Smooth muscle cell (in vitro differentiated cells): ENCODE measurements around the gene TFEB. TPM values are rescaled to one million over a fixed set of nuclear protein-coding genes. Genes with fewer than 3 reads are reported as not detected.

Experiments used
- DNase-seq: peaks from one replicate; lab custom pipeline; 2025; ENCODE audit not compliant: unreplicated experiment; lab: John Stamatoyannopoulos, UW
- H2AFZ ChIP-seq: fragments of 200-600 bp; sonication (generic); 2 replicates; pipeline ENCODE4 v1.6.0; 2016; ENCODE audit warnings: antibody characterized with exemption, low read depth, mild to moderate bottlenecking
- H3F3A ChIP-seq: fragments of 200-600 bp; sonication (generic); 2 replicates; pipeline ENCODE4 v1.6.0; 2017; ENCODE audit warnings: antibody characterized with exemption, low read depth
- H3K27ac ChIP-seq: fragments of 200-600 bp; sonication (generic); 2 replicates; pipeline ENCODE4 v1.5.1; 2016; ENCODE audit warnings: low read depth, mild to moderate bottlenecking
- H3K27me3 ChIP-seq: fragments of 200-600 bp; sonication (generic); 2 replicates; pipeline ENCODE4 v1.6.1; 2016; ENCODE audit warnings: low read depth, mild to moderate bottlenecking
- H3K36me3 ChIP-seq: fragments of 200-600 bp; sonication (generic); 2 replicates; pipeline ENCODE4 v1.5.1; 2016; ENCODE audit warnings: low read depth
- H3K4me1 ChIP-seq: fragments of 200-600 bp; sonication (generic); 2 replicates; pipeline ENCODE4 v1.5.1; 2016; ENCODE audit warnings: low read depth
- H3K4me2 ChIP-seq: fragments of 200-600 bp; sonication (generic); 2 replicates; pipeline ENCODE4 v1.6.0; 2016; ENCODE audit warnings: mild to moderate bottlenecking
- H3K4me3 ChIP-seq: fragments of 200-600 bp; sonication (generic); 2 replicates; pipeline ENCODE4 v1.5.1; 2016; ENCODE audit warnings: mild to moderate bottlenecking
- H3K79me2 ChIP-seq: fragments of 200-600 bp; sonication (generic); 2 replicates; pipeline ENCODE4 v1.6.0; 2016; ENCODE audit warnings: low read depth, mild to moderate bottlenecking
- H3K9ac ChIP-seq: fragments of 200-600 bp; sonication (generic); 2 replicates; pipeline ENCODE4 v1.6.0; 2016; ENCODE audit warnings: low read depth
- H3K9me3 ChIP-seq: fragments of 200-600 bp; sonication (generic); replicated peaks from 2 replicates; pipeline ENCODE4 v1.5.1; 2016; ENCODE audit warnings: low read depth
- H4K20me1 ChIP-seq: fragments of 200-600 bp; sonication (generic); 2 replicates; pipeline ENCODE4 v1.6.0; 2016; ENCODE audit warnings: low read depth
- WGBS: methylation state at CpG from one replicate; pipeline ENCODE4 v1.1.7; 2016; ENCODE audit warnings: low lambda C conversion rate; 5-methylcytosine and 5-hydroxymethylcytosine counted together
- polyA plus RNA-seq: library from polyadenylated mRNA; unstranded; fragments of >200 nt; fragmentation: Nextera tagmentation; extraction: Ambion mirVana; gene quantifications from 2 replicates; pipeline ENCODE4 v1.2.1, GENCODE V29; 2016
- total RNA-seq: library from RNA; depleted of rRNA; stranded (reverse); fragments of >200 nt; gene quantifications from 2 replicates; pipeline ENCODE4 v1.2.3, GENCODE V29; 2014
- TF ChIP-seq, protein P1 (sequence below): fragments of 200-600 bp; sonication (generic); IDR thresholded peaks from 2 replicates; pipeline ENCODE4 v1.5.1; 2017; ENCODE audit warnings: borderline replicate concordance, mild to moderate bottlenecking, antibody characterized with exemption; ENCODE audit not compliant: insufficient read depth, poor library complexity, severe bottlenecking

The TFEB gene
- total and polyA plus RNA-seq, 2 experiments from 2014 or later: 15.3 to 15.7 TPM

DNA sequence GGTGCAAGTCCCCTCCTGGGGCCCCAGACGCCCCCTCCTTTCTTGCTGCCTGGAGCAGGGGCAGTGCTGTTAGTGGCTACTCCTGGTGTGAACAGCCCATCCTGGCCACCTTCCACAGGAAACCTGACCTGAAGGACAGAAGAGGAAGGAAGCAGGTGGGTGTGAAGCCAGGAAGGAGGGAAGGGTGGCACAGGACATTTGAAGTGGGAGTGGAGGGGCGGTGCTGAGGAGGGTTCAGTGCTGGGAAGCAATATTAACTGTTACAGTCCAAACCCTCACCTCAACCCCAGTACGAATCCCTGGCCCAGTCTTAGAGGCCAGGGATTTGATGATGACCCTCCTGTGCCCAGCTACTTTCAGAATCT, 45.9 kb upstream of the TFEB start:
- Histone ChIP-seq H3F3A (no peaks in the 10 kb centered on the region), H3K4me2 (peak overlapping the region; percentile 88), H3K36me3 (no peaks in the 10 kb centered on the region), H2AFZ (peak overlapping the region; percentile 45), H3K27me3 (no peaks in the 10 kb centered on the region), H3K9me3 (no peaks in the 10 kb centered on the region), H3K9ac (no peak overlapping the region), H3K27ac (no peak overlapping the region), H3K79me2 (no peaks in the 10 kb centered on the region), H3K4me1 (peaks cover 21% of the 10 kb centered on the region), H4K20me1 (no peaks in the 10 kb centered on the region), H3K4me3 (peak overlapping the region; percentile 55)
- no peak for DNase-seq
- WGBS: 61% methylated on average over 3 of the region's 3 CpGs
- TF ChIP-seq, protein P1, sequence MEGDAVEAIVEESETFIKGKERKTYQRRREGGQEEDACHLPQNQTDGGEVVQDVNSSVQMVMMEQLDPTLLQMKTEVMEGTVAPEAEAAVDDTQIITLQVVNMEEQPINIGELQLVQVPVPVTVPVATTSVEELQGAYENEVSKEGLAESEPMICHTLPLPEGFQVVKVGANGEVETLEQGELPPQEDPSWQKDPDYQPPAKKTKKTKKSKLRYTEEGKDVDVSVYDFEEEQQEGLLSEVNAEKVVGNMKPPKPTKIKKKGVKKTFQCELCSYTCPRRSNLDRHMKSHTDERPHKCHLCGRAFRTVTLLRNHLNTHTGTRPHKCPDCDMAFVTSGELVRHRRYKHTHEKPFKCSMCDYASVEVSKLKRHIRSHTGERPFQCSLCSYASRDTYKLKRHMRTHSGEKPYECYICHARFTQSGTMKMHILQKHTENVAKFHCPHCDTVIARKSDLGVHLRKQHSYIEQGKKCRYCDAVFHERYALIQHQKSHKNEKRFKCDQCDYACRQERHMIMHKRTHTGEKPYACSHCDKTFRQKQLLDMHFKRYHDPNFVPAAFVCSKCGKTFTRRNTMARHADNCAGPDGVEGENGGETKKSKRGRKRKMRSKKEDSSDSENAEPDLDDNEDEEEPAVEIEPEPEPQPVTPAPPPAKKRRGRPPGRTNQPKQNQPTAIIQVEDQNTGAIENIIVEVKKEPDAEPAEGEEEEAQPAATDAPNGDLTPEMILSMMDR: no peak

DNA sequence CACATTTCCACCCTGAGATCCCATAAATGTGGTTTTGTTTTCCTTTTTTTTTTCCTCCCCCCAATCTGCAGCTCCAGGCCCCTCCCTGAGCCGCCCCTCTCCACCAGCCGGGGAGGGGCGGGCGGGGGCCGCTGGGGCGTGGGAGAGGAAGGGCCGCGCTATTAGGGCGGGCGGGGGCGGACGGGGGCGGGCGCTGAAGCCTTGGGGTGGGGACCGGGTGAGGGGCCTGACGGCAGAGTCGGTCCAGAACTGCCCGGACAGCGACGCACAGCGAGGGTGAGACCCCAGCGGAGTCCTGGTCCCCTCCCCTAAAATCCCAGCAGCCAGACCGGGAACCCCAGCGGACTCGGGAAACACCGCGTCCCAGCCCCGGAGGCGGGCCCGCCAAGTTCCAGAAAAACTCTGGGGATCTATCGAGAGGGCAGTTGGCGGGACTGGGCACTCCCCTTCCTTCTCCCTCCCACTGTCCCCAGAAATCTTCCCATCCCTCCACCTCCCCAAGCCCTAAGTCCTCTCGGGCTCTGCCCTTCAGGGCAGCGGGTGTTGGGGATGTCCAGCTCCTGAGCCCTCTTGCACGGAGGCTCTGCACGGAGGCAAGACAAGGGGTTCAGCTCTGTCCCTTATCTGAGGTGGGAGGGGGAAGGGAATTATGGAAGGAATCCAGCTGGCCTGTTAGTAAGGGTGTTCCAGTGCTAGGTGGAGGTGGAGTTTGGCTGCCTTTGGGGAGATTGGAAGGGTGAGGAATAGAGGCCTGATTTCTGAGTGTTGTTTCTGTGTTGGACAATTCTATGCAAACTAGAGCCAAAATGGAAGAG, 45.4 kb upstream of the TFEB start, which contains the start of gene PRICKLE4:
Gene PRICKLE4 (plus strand): TSS at position 232 of the 815 bp plus-strand sequence. CDS start 2,692 bp downstream, outside the sequence.
- H3K27ac ChIP-seq: no peak within 1 kb of the TSS
- H3K4me3 ChIP-seq: peak within 1 kb of the TSS; percentile 55
- no peaks in the 10 kb centered on the region for H3K27me3 ChIP-seq
- H3F3A ChIP-seq: no peaks in the 10 kb centered on the region
- no peaks in the 10 kb centered on the region for H3K36me3 ChIP-seq
- no peak for DNase-seq
- H3K4me1 ChIP-seq: peaks cover 15% of the 10 kb centered on the region
- H4K20me1 ChIP-seq: no peaks in the 10 kb centered on the region
- H3K9me3 ChIP-seq: no peaks in the 10 kb centered on the region
- H3K4me2 ChIP-seq: peak within 1 kb of the TSS; percentile 95
- TF ChIP-seq, protein P1: no peak
- no peaks in the 10 kb centered on the region for H3K79me2 ChIP-seq
- no peak within 1 kb of the TSS for H3K9ac ChIP-seq
- whole genome bisulfite sequencing: 2% methylated on average over 21 of the region's 36 CpGs
- H2AFZ ChIP-seq: peak within 1 kb of the TSS; percentile 45

DNA sequence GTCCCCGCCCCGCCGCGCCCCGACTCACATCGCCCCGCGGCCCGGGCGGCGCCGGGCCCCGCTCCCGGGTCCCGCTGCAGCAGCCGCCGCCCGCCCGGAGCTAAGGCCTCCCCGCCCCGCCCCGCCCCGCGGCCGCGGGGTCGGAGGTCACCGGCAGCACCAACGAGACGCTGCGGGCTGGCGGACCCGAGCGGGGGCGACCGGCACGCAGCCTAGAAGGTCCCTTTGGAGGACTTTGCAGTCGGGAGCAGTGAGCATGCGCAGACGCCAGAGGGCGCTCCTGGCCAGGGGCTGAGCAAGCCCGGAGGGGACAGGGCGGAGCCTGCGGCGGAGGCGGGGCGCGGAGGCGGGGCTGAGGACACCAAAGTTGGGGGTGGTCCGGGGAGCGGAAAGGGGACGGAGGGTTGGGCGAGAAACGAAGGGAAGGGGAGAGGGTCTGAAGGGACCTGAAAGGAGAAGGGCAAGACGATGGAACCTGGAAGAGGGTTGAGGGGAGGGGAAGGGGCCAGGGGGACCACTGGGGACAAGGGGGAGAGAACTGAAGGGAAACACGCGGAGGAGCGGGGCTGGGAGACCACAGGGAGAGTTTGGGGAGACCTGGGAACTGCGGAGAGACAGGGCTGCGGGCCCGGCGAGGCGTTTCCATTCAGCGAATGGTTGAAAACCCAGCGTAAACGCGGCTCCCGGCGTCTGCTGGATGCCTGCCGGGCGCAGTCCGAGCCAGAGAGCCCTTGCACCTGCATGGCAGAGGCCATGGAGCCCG, 44.6 kb upstream of the TFEB start, which contains the start of gene FRS3:
Gene FRS3 (minus strand): TSS at position 113 of the 763 bp plus-strand sequence. CDS start 2,913 bp downstream, outside the sequence.
- H2AFZ ChIP-seq: peak within 1 kb of the TSS; percentile 45
- H3K4me3 ChIP-seq: peak within 1 kb of the TSS; percentile 55
- DNase-seq: peak; percentile 94
- peak within 1 kb of the TSS; percentile 95 for H3K4me2 ChIP-seq
- H4K20me1 ChIP-seq: no peaks in the 10 kb centered on the region
- H3K9ac ChIP-seq: peak within 1 kb of the TSS; percentile 24
- H3K27me3 ChIP-seq: no peaks in the 10 kb centered on the region
- no peaks in the 10 kb centered on the region for H3K36me3 ChIP-seq
- no peak within 1 kb of the TSS for H3K27ac ChIP-seq
- WGBS: 2% methylated on average over 31 of the region's 73 CpGs
- H3F3A ChIP-seq: no peaks in the 10 kb centered on the region
- H3K79me2 ChIP-seq: no peaks in the 10 kb centered on the region
- H3K4me1 ChIP-seq: peaks cover 14% of the 10 kb centered on the region
- no peaks in the 10 kb centered on the region for H3K9me3 ChIP-seq
- TF ChIP-seq, protein P1: peak; percentile 98
